ENCODE measurements around the gene LZTR1. TPM values are rescaled to one million over a fixed set of nuclear protein-coding genes. Genes with fewer than 3 reads are reported as not detected.

The LZTR1 gene
- total and polyA plus RNA-seq, 2 donors: 14.7 to 49.2 TPM

GRCh38 chr22:21026783-21027692 lies 44.9 kb downstream of the LZTR1 start:
- no peak overlapping the region for H3K4me3 ChIP-seq (ENCODE audit: low read length in 2 of 2)
- no peaks in the 10 kb centered on the region for H3K36me3 ChIP-seq (ENCODE audit: control insufficient read depth in 2 of 2, insufficient read depth in 2 of 2, low read length in 1 of 2)
- 92% methylated on average over 14 of the region's 14 CpGs for WGBS
- no peaks in the 10 kb centered on the region for H3K9me3 ChIP-seq (ENCODE audit: control insufficient read depth in 2 of 2, insufficient read depth in 1 of 2, low read length in 1 of 2)
- peaks cover 12 to 35% of the 10 kb centered on the region in 2 donors for H3K4me1 ChIP-seq (ENCODE audit: control insufficient read depth in 2 of 2, insufficient read depth in 2 of 2, low read length in 2 of 2)
- no peak overlapping the region for H3K27ac ChIP-seq (ENCODE audit: low read depth in 1 of 2, low read length in 1 of 2)
- no peak for DNase-seq (ENCODE audit: low read depth in 6 of 9, low spot score in 9 of 9)
- peaks cover 0 to 23% of the 10 kb centered on the region in 2 donors for H3K27me3 ChIP-seq (ENCODE audit: control insufficient read depth in 2 of 2, insufficient read depth in 1 of 2, low read length in 1 of 2)

GRCh38 chr22:21028277-21029251 lies 46.5 kb downstream of the LZTR1 start:
- peaks cover 14 to 41% of the 10 kb centered on the region in 2 donors for H3K4me1 ChIP-seq (ENCODE audit: control insufficient read depth in 2 of 2, insufficient read depth in 2 of 2, low read length in 2 of 2)
- no peak overlapping the region for H3K27ac ChIP-seq (ENCODE audit: low read depth in 1 of 2, low read length in 1 of 2)
- H3K9me3 ChIP-seq (ENCODE audit: control insufficient read depth in 2 of 2, insufficient read depth in 1 of 2, low read length in 1 of 2): no peaks in the 10 kb centered on the region
- peaks cover 0 to 39% of the 10 kb centered on the region in 2 donors for H3K27me3 ChIP-seq (ENCODE audit: control insufficient read depth in 2 of 2, insufficient read depth in 1 of 2, low read length in 1 of 2)
- H3K4me3 ChIP-seq (ENCODE audit: low read length in 2 of 2): no peak overlapping the region
- H3K36me3 ChIP-seq (ENCODE audit: control insufficient read depth in 2 of 2, insufficient read depth in 2 of 2, low read length in 1 of 2): no peaks in the 10 kb centered on the region
- DNase-seq (ENCODE audit: low read depth in 6 of 9, low spot score in 9 of 9): no peak
- WGBS: 93% methylated on average over 13 of the region's 13 CpGs

- Histone ChIP-seq H3K27ac (ENCODE audit: low read depth in 1 of 2, low read length in 1 of 2) (no peak overlapping the region), H3K4me1 (ENCODE audit: control insufficient read depth in 2 of 2, insufficient read depth in 2 of 2, low read length in 2 of 2) (peaks cover 14 to 41% of the 10 kb centered on the region in 2 donors), H3K36me3 (ENCODE audit: control insufficient read depth in 2 of 2, insufficient read depth in 2 of 2, low read length in 1 of 2) (no peaks in the 10 kb centered on the region), H3K4me3 (ENCODE audit: low read length in 2 of 2) (no peak overlapping the region), H3K9me3 (ENCODE audit: control insufficient read depth in 2 of 2, insufficient read depth in 1 of 2, low read length in 1 of 2) (no peaks in the 10 kb centered on the region), H3K27me3 (ENCODE audit: control insufficient read depth in 2 of 2, insufficient read depth in 1 of 2, low read length in 1 of 2) (peaks cover 0 to 44% of the 10 kb centered on the region in 2 donors)
- no peak for DNase-seq (ENCODE audit: low read depth in 6 of 9, low spot score in 9 of 9)
- WGBS: 91% methylated on average over 12 of the region's 12 CpGs
Observed at GRCh38 chr22:21029486-21030025, 47.5 kb downstream of the LZTR1 start.

- Histone ChIP-seq H3K4me1 (ENCODE audit: control insufficient read depth in 2 of 2, insufficient read depth in 2 of 2, low read length in 2 of 2) (peaks cover 14 to 39% of the 10 kb centered on the region in 2 donors), H3K36me3 (ENCODE audit: control insufficient read depth in 2 of 2, insufficient read depth in 2 of 2, low read length in 1 of 2) (no peaks in the 10 kb centered on the region), H3K27ac (ENCODE audit: low read depth in 1 of 2, low read length in 1 of 2) (no peak overlapping the region), H3K27me3 (ENCODE audit: control insufficient read depth in 2 of 2, insufficient read depth in 1 of 2, low read length in 1 of 2) (peaks cover 0 to 46% of the 10 kb centered on the region in 2 donors), H3K9me3 (ENCODE audit: control insufficient read depth in 2 of 2, insufficient read depth in 1 of 2, low read length in 1 of 2) (no peaks in the 10 kb centered on the region), H3K4me3 (ENCODE audit: low read length in 2 of 2) (no peak overlapping the region)
- DNase-seq (ENCODE audit: low read depth in 6 of 9, low spot score in 9 of 9): no peak
- WGBS: 97% methylated on average over 15 of the region's 15 CpGs
Observed at GRCh38 chr22:21030032-21030431, 47.9 kb downstream of the LZTR1 start.

- WGBS: 94% methylated on average over 40 of the region's 40 CpGs
- Histone ChIP-seq H3K9me3 (ENCODE audit: control insufficient read depth in 2 of 2, insufficient read depth in 1 of 2, low read length in 1 of 2) (no peaks in the 10 kb centered on the region), H3K36me3 (ENCODE audit: control insufficient read depth in 2 of 2, insufficient read depth in 2 of 2, low read length in 1 of 2) (no peaks in the 10 kb centered on the region), H3K27ac (ENCODE audit: low read depth in 1 of 2, low read length in 1 of 2) (no peak overlapping the region), H3K4me1 (ENCODE audit: control insufficient read depth in 2 of 2, insufficient read depth in 2 of 2, low read length in 2 of 2) (peaks cover 8 to 30% of the 10 kb centered on the region in 2 donors), H3K4me3 (ENCODE audit: low read length in 2 of 2) (no peak overlapping the region), H3K27me3 (ENCODE audit: control insufficient read depth in 2 of 2, insufficient read depth in 1 of 2, low read length in 1 of 2) (peaks cover 0 to 49% of the 10 kb centered on the region in 2 donors)
- no peak for DNase-seq (ENCODE audit: low read depth in 6 of 9, low spot score in 9 of 9)
Observed at GRCh38 chr22:21030621-21031544, 48.8 kb downstream of the LZTR1 start.

DNA sequence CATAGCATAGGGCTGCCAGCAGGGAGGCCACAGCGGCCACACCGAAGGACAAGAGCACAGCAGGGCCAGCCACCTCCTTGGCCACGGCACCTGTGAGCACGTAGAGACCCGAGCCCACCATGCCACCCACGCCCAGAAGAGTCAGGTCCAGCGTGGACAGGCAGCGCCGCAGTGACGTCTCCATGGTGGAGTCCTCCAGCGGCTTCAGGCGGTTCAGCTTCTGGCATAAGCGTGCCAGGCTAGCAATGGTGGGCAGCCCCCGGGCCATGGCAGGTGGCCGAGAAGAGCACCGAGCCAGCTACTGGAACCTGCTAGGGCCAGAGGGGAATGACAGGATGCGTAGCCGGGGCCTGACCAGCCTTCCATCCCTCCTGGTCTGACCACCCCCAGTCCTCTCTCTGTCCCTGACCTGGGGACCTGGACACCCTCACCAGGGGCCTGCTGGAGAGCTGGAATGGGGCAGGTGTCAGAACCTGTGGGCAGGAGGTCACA lies 49.5 kb downstream of the LZTR1 start:
- Histone ChIP-seq H3K4me1 (ENCODE audit: control insufficient read depth in 2 of 2, insufficient read depth in 2 of 2, low read length in 2 of 2) (peaks cover 6 to 23% of the 10 kb centered on the region in 2 donors), H3K36me3 (ENCODE audit: control insufficient read depth in 2 of 2, insufficient read depth in 2 of 2, low read length in 1 of 2) (no peaks in the 10 kb centered on the region), H3K27me3 (ENCODE audit: control insufficient read depth in 2 of 2, insufficient read depth in 1 of 2, low read length in 1 of 2) (peaks cover 0 to 53% of the 10 kb centered on the region in 2 donors), H3K4me3 (ENCODE audit: low read length in 2 of 2) (peak overlapping the region in 1 of 2 donors; percentile 46), H3K9me3 (ENCODE audit: control insufficient read depth in 2 of 2, insufficient read depth in 1 of 2, low read length in 1 of 2) (no peaks in the 10 kb centered on the region), H3K27ac (ENCODE audit: low read depth in 1 of 2, low read length in 1 of 2) (no peak overlapping the region)
- WGBS: 92% methylated on average over 18 of the region's 18 CpGs
- no peak for DNase-seq (ENCODE audit: low read depth in 6 of 9, low spot score in 9 of 9)

DNA sequence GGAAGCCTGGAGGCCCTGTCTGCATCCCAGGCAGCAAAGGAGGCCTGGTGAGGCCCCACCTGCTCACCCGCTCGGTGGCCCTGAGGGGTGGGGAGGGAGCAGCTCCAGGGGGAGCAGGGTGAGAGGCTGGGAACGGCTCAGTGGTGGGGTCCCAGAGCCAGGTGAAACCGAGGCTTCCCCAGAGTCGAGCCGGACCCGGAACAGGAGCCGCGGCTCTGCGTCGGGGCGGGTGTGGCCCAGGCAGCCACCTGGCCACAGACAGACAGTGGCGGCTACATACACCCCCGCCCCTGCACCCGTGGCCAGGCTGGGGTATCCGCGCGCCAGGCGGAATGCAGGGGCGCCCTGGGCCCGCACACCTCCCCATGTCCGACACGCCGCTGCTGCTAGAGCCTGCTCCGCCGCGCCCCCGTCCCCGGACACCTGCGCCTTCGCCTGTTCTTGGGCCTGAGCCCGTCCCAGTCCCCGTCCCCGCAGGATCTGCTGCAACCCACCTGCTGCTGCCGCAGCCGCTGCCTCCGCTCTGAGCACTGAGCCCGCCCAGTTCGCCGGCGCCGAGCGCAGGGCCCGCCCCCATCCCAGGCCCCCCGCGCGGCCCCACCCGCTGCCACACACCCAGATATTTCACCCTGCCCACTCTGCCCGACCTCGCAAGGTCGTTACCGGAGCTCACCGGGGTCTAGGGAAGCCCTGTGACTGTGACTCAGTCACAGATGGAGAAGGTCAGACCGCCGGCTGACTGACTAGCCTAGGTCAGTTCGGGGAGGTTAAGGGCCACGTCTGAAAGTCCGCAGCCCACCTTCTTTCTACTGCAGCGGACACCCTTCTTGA lies 50.2 kb downstream of the LZTR1 start, which contains the start of gene SLC7A4:
SLC7A4 (minus strand) TSS at position 525 of the 831 bp plus-strand sequence. CDS start 749 bp downstream, outside the sequence.
- H3K4me3 ChIP-seq (ENCODE audit: low read length in 2 of 2): peak within 1 kb of the TSS in 1 of 2 donors; percentile 46
- H3K4me1 ChIP-seq (ENCODE audit: control insufficient read depth in 2 of 2, insufficient read depth in 2 of 2, low read length in 2 of 2): peaks cover 6 to 16% of the 10 kb centered on the region in 2 donors
- no peak within 1 kb of the TSS for H3K27ac ChIP-seq (ENCODE audit: low read depth in 1 of 2, low read length in 1 of 2)
- H3K9me3 ChIP-seq (ENCODE audit: control insufficient read depth in 2 of 2, insufficient read depth in 1 of 2, low read length in 1 of 2): no peaks in the 10 kb centered on the region
- no peaks in the 10 kb centered on the region for H3K36me3 ChIP-seq (ENCODE audit: control insufficient read depth in 2 of 2, insufficient read depth in 2 of 2, low read length in 1 of 2)
- WGBS: 12% methylated on average over 59 of the region's 59 CpGs
- H3K27me3 ChIP-seq (ENCODE audit: control insufficient read depth in 2 of 2, insufficient read depth in 1 of 2, low read length in 1 of 2): peaks cover 0 to 53% of the 10 kb centered on the region in 2 donors
- DNase-seq (ENCODE audit: low read depth in 6 of 9, low spot score in 9 of 9): peak in 1 of 9 donors; percentile 63

Data from thymus (tissue), 11 donors.